Measurements from ENCODE around the gene GLCE. TPM values are rescaled to one million over a fixed set of nuclear protein-coding genes. Genes with fewer than 3 reads are reported as not detected.

GLCE gene
- total RNA-seq, 4 donors from 2014 or later: 10.7 to 24.5 (median 16.2) TPM

- no peak for TF ChIP-seq CTCF (IDR thresholded peaks at IDR 0.05; ENCODE audit: low read depth)
These were observed 119.2 kb downstream of the GLCE start for GRCh38 chr15:69279636-69280035.

- no peak for TF ChIP-seq CTCF (IDR thresholded peaks at IDR 0.05; ENCODE audit: low read depth)
These were observed 120.3 kb downstream of the GLCE start for GRCh38 chr15:69280783-69281182.

GRCh38 chr15:69282104-69282743 lies 121.8 kb downstream of the GLCE start:
- no peak for TF ChIP-seq CTCF (IDR thresholded peaks at IDR 0.05; ENCODE audit: low read depth)

- no peak for TF ChIP-seq CTCF (IDR thresholded peaks at IDR 0.05; ENCODE audit: low read depth)
These were observed 125.4 kb downstream of the GLCE start for GRCh38 chr15:69285834-69286233.

GRCh38 chr15:69288011-69288410 lies 127.6 kb downstream of the GLCE start:
- TF ChIP-seq CTCF (IDR thresholded peaks at IDR 0.05; ENCODE audit: low read depth): no peak

GRCh38 chr15:69288531-69289341 lies 128.3 kb downstream of the GLCE start:
- no peak for TF ChIP-seq CTCF (IDR thresholded peaks at IDR 0.05; ENCODE audit: low read depth)

GRCh38 chr15:69289342-69290146 lies 129.1 kb downstream of the GLCE start:
- no peak for TF ChIP-seq CTCF (IDR thresholded peaks at IDR 0.05; ENCODE audit: low read depth)
